ENCODE results near the gene HSFX3. TPM values are rescaled to one million over a fixed set of nuclear protein-coding genes. Genes with fewer than 3 reads are reported as not detected.
A peak's percentile ranks its signal among the peaks of the same experiment; 100 is the strongest.

HSFX3 gene
- total and polyA plus RNA-seq, 2 of the 13 experiments (the other 11 are each of a cell fraction or from before 2014, with no cell fraction given): not detected

GRCh38 chrX:149540621-149541520 lies 8.9 kb downstream of the HSFX3 start, which contains the start of gene EOLA1 (continued):
- TF ChIP-seq ZNF276 (CRISPR knock-in tag; IDR thresholded peaks at IDR 0.05; ENCODE audit: low read depth): no peak
- TF ChIP-seq SALL1 (CRISPR knock-in tag; IDR thresholded peaks at IDR 0.05): peak; percentile 59
- 0 out of 2 replicates have a peak, but pooled peaks have one; percentile 34 for TF ChIP-seq IKZF5 (CRISPR knock-in tag; IDR thresholded peaks at IDR 0.05)
- TF ChIP-seq KMT2A (CRISPR knock-in tag; IDR thresholded peaks at IDR 0.05): no peak
- TF ChIP-seq ZNF12 (CRISPR knock-in tag; IDR thresholded peaks at IDR 0.05): no peak
- TF ChIP-seq CEBPB (IDR thresholded peaks at IDR 0.05; ENCODE audit: borderline replicate concordance, low read depth, low read length): no peak; the same call in 1 of the 2 replicates
- TF ChIP-seq ZNF451 (CRISPR knock-in tag; IDR thresholded peaks at IDR 0.05): no peak
- 0 out of 2 replicates have a peak, but pooled peaks have one; percentile 48 for TF ChIP-seq PHF21A (CRISPR knock-in tag; IDR thresholded peaks at IDR 0.05)
- peak; percentile 58 for TF ChIP-seq FOXA3 (CRISPR knock-in tag; IDR thresholded peaks at IDR 0.05)
- no peak for TF ChIP-seq DDIT3 (CRISPR knock-in tag; IDR thresholded peaks at IDR 0.05)
- TF ChIP-seq PHF8 (CRISPR knock-in tag; IDR thresholded peaks at IDR 0.05): peak; percentile 61
- peak; percentile 72 for TF ChIP-seq PHF20 (CRISPR knock-in tag; IDR thresholded peaks at IDR 0.05)
- no peak for TF ChIP-seq ZNF20 (CRISPR knock-in tag; IDR thresholded peaks at IDR 0.05)
- TF ChIP-seq SAP130 (CRISPR knock-in tag; IDR thresholded peaks at IDR 0.05; ENCODE audit: low read depth): peak; percentile 95
- no peak for TF ChIP-seq NR0B2 (CRISPR knock-in tag; IDR thresholded peaks at IDR 0.05)
- 0 out of 2 replicates have a peak, but pooled peaks have one; percentile 19 for TF ChIP-seq HNF1B (CRISPR knock-in tag; IDR thresholded peaks at IDR 0.05)
- peak; percentile 87 for TF ChIP-seq GATAD1 (CRISPR knock-in tag; IDR thresholded peaks at IDR 0.05)
- no peak for TF ChIP-seq ATRX (CRISPR knock-in tag; IDR thresholded peaks at IDR 0.05; ENCODE audit: borderline replicate concordance)
- TF ChIP-seq ZNF264 (CRISPR knock-in tag; IDR thresholded peaks at IDR 0.05): 0 out of 2 replicates have a peak, but pooled peaks have one; percentile 52
- TF ChIP-seq ATF1 (CRISPR knock-in tag; IDR thresholded peaks at IDR 0.05): peak; percentile 66; the same call in 1 of the 2 replicates
- TF ChIP-seq E2F5 (CRISPR knock-in tag; conservative IDR thresholded peaks at IDR 0.05): no peak
- TF ChIP-seq ZC3H13 (CRISPR knock-in tag; IDR thresholded peaks at IDR 0.05): 0 out of 2 replicates have a peak, but pooled peaks have one; percentile 62
- 0 out of 2 replicates have a peak, but pooled peaks have one; percentile 35 for TF ChIP-seq YEATS4 (CRISPR knock-in tag; IDR thresholded peaks at IDR 0.05; ENCODE audit: borderline replicate concordance)
- peak; percentile 36; the same call in 1 of the 2 replicates for TF ChIP-seq CEBPG (CRISPR knock-in tag; IDR thresholded peaks at IDR 0.05)
- no peak for TF ChIP-seq EED (CRISPR knock-in tag; IDR thresholded peaks at IDR 0.05)
